HG02571 (cell line): ENCODE results near the gene FXN.

Source experiments
- ATAC-seq: cut with Tn5 transposase; IDR thresholded peaks from one replicate; pipeline ENCODE4 v1.9.1; 2021; ENCODE audit warnings: mild to moderate bottlenecking, moderate library complexity; ENCODE audit not compliant: unreplicated experiment

FXN gene

GRCh38 chr9:69137311-69137710 lies 101.8 kb downstream of the FXN start:
- no peak for ATAC-seq

GRCh38 chr9:69139596-69139995 lies 104.0 kb downstream of the FXN start:
- ATAC-seq = no peak

- no peak for ATAC-seq
Observed at GRCh38 chr9:69140123-69140735, 104.7 kb downstream of the FXN start.

- no peak for ATAC-seq
Observed at GRCh38 chr9:69141851-69142250, 106.3 kb downstream of the FXN start.

GRCh38 chr9:69143291-69143690 lies 107.7 kb downstream of the FXN start:
- no peak for ATAC-seq

- no peak for ATAC-seq
Observed at GRCh38 chr9:69145144-69145715, 109.7 kb downstream of the FXN start.

- ATAC-seq = no peak
Observed at GRCh38 chr9:69147041-69147834, 111.7 kb downstream of the FXN start.

GRCh38 chr9:69149321-69149807 lies 113.8 kb downstream of the FXN start:
- ATAC-seq = no peak
